ENCODE data around the gene NEUROD4. TPM values are rescaled to one million over a fixed set of nuclear protein-coding genes. Genes with fewer than 3 reads are reported as not detected.

NEUROD4 gene
- total RNA-seq, 1 experiment from 2014 or later: not detected

DNA sequence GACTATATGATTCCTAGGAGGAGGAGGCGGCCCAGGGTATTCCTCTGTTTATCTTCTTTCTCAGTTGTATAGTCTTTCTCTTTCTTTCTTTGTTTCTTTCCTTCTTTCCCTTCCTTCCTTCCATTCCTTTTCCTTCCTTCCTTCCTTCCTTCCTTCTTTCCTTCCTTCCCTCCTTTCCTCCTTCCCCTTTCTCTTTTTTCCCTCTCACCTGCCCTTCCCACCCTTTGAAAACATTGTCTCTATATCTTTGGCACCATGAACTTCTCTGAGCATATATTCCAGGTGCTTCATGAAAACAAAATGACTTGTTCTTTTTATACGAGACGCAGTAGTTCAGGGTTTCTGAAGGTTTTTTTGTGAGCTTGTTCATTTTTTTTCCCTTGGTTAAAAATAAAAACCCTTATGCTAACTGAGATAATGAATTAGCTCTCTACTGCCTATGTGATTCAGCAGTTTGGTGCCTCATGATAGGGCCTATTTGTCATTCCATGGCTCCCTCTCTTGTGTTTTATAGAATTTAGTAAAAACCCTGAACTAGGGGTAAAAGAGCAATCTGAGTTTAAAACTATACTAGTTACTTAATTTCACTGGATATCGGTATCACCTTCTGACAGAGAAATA is 32.1 kb upstream of the NEUROD4 start:
- BruUV-seq (replicated peaks): no TSS peak
- Histone ChIP-seq H3K4me1 (replicated peaks; ENCODE audit: insufficient read depth) (no peaks in the 10 kb centered on the region), H3K4me3 (no peak overlapping the region), H3K27ac (no peak overlapping the region), H3K9me3 (ENCODE audit: insufficient read depth, low read depth) (no peaks in the 10 kb centered on the region), H3K79me2 (ENCODE audit: low read depth) (no peaks in the 10 kb centered on the region), H3K4me2 (no peak overlapping the region), H3K27me3 (ENCODE audit: insufficient read depth, low read depth) (peaks cover 45% of the 10 kb centered on the region), H4K20me1 (ENCODE audit: insufficient read depth) (no peaks in the 10 kb centered on the region), H2AFZ (no peak overlapping the region), H3F3A (ENCODE audit: insufficient read depth, low read depth) (no peaks in the 10 kb centered on the region), H3K9me2 (ENCODE audit: insufficient read depth) (no peaks in the 10 kb centered on the region), H3K36me3 (ENCODE audit: low read depth) (no peaks in the 10 kb centered on the region)
- ChIA-PET CTCF (no interaction called here), POLR2A (ENCODE audit: unreplicated experiment) (no interaction called here)
- intact Hi-C loops (cut with micrococcal nuclease; ENCODE audit: unreplicated experiment): no loop called here
- no peak for DNase-seq
- no peak for TF ChIP-seq EZH2 (IDR thresholded peaks at IDR 0.05; ENCODE audit: low read depth)
- TF ChIP-seq, protein P1, sequence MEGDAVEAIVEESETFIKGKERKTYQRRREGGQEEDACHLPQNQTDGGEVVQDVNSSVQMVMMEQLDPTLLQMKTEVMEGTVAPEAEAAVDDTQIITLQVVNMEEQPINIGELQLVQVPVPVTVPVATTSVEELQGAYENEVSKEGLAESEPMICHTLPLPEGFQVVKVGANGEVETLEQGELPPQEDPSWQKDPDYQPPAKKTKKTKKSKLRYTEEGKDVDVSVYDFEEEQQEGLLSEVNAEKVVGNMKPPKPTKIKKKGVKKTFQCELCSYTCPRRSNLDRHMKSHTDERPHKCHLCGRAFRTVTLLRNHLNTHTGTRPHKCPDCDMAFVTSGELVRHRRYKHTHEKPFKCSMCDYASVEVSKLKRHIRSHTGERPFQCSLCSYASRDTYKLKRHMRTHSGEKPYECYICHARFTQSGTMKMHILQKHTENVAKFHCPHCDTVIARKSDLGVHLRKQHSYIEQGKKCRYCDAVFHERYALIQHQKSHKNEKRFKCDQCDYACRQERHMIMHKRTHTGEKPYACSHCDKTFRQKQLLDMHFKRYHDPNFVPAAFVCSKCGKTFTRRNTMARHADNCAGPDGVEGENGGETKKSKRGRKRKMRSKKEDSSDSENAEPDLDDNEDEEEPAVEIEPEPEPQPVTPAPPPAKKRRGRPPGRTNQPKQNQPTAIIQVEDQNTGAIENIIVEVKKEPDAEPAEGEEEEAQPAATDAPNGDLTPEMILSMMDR (conservative IDR thresholded peaks at IDR 0.05): no peak

DNA sequence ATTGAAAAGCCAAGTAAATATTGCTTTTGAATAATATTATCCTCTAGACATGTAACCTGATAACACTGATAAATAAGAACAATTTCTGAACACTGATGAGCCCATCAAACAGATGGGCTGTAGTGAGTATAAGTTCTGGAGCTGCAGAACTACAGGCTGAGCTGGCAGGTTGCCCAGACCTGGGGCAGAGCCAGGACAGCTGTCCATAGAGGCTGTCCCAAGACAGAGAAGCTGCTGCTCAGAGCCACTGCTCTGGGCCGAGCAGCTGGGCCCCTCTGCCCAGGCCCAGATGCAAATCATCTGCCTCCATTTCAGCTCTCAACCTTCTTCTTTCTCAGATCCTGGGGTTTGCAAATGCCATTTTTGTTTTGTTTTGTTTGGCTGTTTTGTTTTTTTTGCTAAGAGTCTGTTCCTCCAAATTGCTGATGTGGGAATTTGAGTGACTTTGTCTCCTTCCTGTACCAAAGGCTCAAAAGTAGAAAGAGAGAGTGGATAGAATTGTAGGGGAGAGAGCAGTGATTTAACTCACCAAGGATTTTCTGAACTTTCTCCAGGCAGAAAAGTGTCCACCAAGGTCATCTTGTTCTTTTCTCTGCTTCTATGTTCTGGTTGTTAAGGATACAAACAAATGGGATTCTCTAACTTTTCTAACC is 31.2 kb upstream of the NEUROD4 start:
- H4K20me1 ChIP-seq (ENCODE audit: insufficient read depth): no peaks in the 10 kb centered on the region
- no peaks in the 10 kb centered on the region for H3K4me1 ChIP-seq (replicated peaks; ENCODE audit: insufficient read depth)
- POLR2A ChIA-PET (ENCODE audit: unreplicated experiment): no interaction called here
- H3F3A ChIP-seq (ENCODE audit: insufficient read depth, low read depth): no peaks in the 10 kb centered on the region
- no peak overlapping the region for H3K4me3 ChIP-seq
- BruUV-seq (replicated peaks): no TSS peak
- TF ChIP-seq, protein P1 (conservative IDR thresholded peaks at IDR 0.05): no peak
- TF ChIP-seq EZH2 (IDR thresholded peaks at IDR 0.05; ENCODE audit: low read depth): no peak
- no peak for DNase-seq
- no peak overlapping the region for H2AFZ ChIP-seq
- intact Hi-C loops (cut with micrococcal nuclease; ENCODE audit: unreplicated experiment): no loop called here
- H3K9me3 ChIP-seq (ENCODE audit: insufficient read depth, low read depth): no peaks in the 10 kb centered on the region
- H3K27ac ChIP-seq: no peak overlapping the region
- CTCF ChIA-PET: no interaction called here
- no peaks in the 10 kb centered on the region for H3K36me3 ChIP-seq (ENCODE audit: low read depth)
- H3K79me2 ChIP-seq (ENCODE audit: low read depth): no peaks in the 10 kb centered on the region
- H3K9me2 ChIP-seq (ENCODE audit: insufficient read depth): no peaks in the 10 kb centered on the region
- H3K4me2 ChIP-seq: no peak overlapping the region
- peaks cover 39% of the 10 kb centered on the region for H3K27me3 ChIP-seq (ENCODE audit: insufficient read depth, low read depth)

GRCh38 chr12:54989829-54990228 is 29.9 kb upstream of the NEUROD4 start:
- H2AFZ ChIP-seq: no peak overlapping the region
- intact Hi-C loops (cut with micrococcal nuclease; ENCODE audit: unreplicated experiment): loop anchor here (10.0 kb wide), 1 partner anchor 735 kb away; the partner anchor contains the start of genes CD63 and RDH5
- H3K9me2 ChIP-seq (ENCODE audit: insufficient read depth): no peaks in the 10 kb centered on the region
- H3K9me3 ChIP-seq (ENCODE audit: insufficient read depth, low read depth): no peaks in the 10 kb centered on the region
- TF ChIP-seq, protein P1 (conservative IDR thresholded peaks at IDR 0.05): no peak
- TF ChIP-seq EZH2 (IDR thresholded peaks at IDR 0.05; ENCODE audit: low read depth): no peak
- CTCF ChIA-PET: no interaction called here
- H3K4me3 ChIP-seq: no peak overlapping the region
- no peak overlapping the region for H3K4me2 ChIP-seq
- no peak overlapping the region for H3K27ac ChIP-seq
- peaks cover 27% of the 10 kb centered on the region for H3K27me3 ChIP-seq (ENCODE audit: insufficient read depth, low read depth)
- H3K79me2 ChIP-seq (ENCODE audit: low read depth): no peaks in the 10 kb centered on the region
- no peaks in the 10 kb centered on the region for H3K4me1 ChIP-seq (replicated peaks; ENCODE audit: insufficient read depth)
- no peak for DNase-seq
- H3F3A ChIP-seq (ENCODE audit: insufficient read depth, low read depth): no peaks in the 10 kb centered on the region
- POLR2A ChIA-PET (ENCODE audit: unreplicated experiment): no interaction called here
- BruUV-seq (replicated peaks): no TSS peak
- H3K36me3 ChIP-seq (ENCODE audit: low read depth): no peaks in the 10 kb centered on the region
- no peaks in the 10 kb centered on the region for H4K20me1 ChIP-seq (ENCODE audit: insufficient read depth)
